Left lung (tissue), 10 donors: Measurements from ENCODE around the gene JMJD7. TPM values are rescaled to one million over a fixed set of nuclear protein-coding genes. Genes with fewer than 3 reads are reported as not detected.
A peak's percentile ranks its signal among the peaks of the same experiment; 100 is the strongest.

Experiments used
- ATAC-seq: fragments of 200-7000 bp; cut with Tn5 transposase; one replicate; pipeline ENCODE4 v1.9.1; 2020; ENCODE audit warnings: moderate library complexity
- DNase-seq, 4 donors: peaks; one replicate each; pipeline ENCODE4 v3.0.0-alpha.2; 2013 to 2020
- H3K27ac ChIP-seq, 2 donors: fragments of 200-600 bp; sonication (generic) in 1 of 2; one replicate each; pipeline versions ENCODE4 v1.5.0 to v1.8.0; 2020 to 2021
- H3K27me3 ChIP-seq, 2 donors: fragments of 200-600 bp; sonication (generic) in 1 of 2; one replicate each; pipeline versions ENCODE4 v1.5.0 to v1.8.0; 2020 to 2021
- H3K36me3 ChIP-seq, 2 donors: fragments of 200-600 bp; sonication (generic) in 1 of 2; one replicate each; pipeline versions ENCODE4 v1.5.0 to v1.8.0; 2020 to 2021
- H3K4me1 ChIP-seq, 2 donors: fragments of 200-600 bp; one replicate each; pipeline ENCODE4 v1.8.0; 2021
- H3K4me3 ChIP-seq, 2 donors: fragments of 200-600 bp; sonication (generic) in 1 of 2; one replicate each; pipeline versions ENCODE4 v1.5.0 to v1.8.0; 2020 to 2021; ENCODE audit warnings: mild to moderate bottlenecking in 1 of 2
- H3K9me3 ChIP-seq, 2 donors: fragments of 200-600 bp; sonication (generic) in 1 of 2; one replicate each; pipeline versions ENCODE4 v1.5.0 to v1.8.0; 2020 to 2021
- intact Hi-C, 2 donors: fragments of 100-400 bp; cut with DNase I; formaldehyde crosslinking; loops; one replicate each; pipeline versions ENCODE4 v1.11.2 to v1.14.2; 2022
- polyA plus RNA-seq, 6 donors: library from polyadenylated mRNA; unstranded; fragments of 120-200 nt; gene quantifications; one replicate each; pipeline ENCODE4 v1.2.1, GENCODE V29; 2013; ENCODE audit not compliant: insufficient read length in 6 of 6
- total RNA-seq, 2 donors: library from RNA; stranded (reverse); fragmentation: NEBNext Ultra II Directional; extraction: Animal tissue kit (Norgen Biotek cat#: 25700); gene quantifications; one replicate each; pipeline ENCODE4 v1.2.1, GENCODE V29; 2021
- TF ChIP-seq, protein P1 (sequence below), 2 donors: fragments of 200-600 bp; sonication (generic) in 1 of 2; IDR thresholded peaks; one replicate each; pipeline versions ENCODE4 v1.5.0 to v1.8.0; 2021; ENCODE audit warnings: antibody characterized with exemption in 2 of 2
- donor health status: DM: no; HTN: yes; CAD: no.
- donor health status: DM: no; HTN: no; CAD: no.

The JMJD7 gene
- total and polyA plus RNA-seq, 8 donors: 10.2 to 26.4 (median 14.5) TPM

DNA sequence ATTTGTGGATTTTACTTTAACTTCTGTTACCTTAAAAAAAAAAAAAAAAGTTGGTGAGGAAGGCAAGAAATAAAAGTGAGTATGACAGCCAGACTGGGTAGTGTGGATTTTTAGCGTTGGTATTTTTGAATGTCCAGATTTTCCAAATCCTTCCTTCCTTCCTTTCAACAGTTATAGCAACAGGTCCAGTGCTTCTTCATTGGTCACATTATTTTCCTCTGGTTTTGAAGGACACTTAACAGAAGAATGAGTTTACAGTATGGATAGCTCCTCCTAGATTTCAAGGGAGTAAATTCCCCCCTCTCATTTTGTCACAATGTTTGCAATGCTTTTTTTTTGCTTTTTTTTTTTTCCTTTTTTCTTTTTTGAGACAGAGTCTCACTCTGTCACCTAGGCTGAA, 47.2 kb upstream of the JMJD7 start:
- H3K9me3 ChIP-seq: no peaks in the 10 kb centered on the region
- TF ChIP-seq, protein P1, sequence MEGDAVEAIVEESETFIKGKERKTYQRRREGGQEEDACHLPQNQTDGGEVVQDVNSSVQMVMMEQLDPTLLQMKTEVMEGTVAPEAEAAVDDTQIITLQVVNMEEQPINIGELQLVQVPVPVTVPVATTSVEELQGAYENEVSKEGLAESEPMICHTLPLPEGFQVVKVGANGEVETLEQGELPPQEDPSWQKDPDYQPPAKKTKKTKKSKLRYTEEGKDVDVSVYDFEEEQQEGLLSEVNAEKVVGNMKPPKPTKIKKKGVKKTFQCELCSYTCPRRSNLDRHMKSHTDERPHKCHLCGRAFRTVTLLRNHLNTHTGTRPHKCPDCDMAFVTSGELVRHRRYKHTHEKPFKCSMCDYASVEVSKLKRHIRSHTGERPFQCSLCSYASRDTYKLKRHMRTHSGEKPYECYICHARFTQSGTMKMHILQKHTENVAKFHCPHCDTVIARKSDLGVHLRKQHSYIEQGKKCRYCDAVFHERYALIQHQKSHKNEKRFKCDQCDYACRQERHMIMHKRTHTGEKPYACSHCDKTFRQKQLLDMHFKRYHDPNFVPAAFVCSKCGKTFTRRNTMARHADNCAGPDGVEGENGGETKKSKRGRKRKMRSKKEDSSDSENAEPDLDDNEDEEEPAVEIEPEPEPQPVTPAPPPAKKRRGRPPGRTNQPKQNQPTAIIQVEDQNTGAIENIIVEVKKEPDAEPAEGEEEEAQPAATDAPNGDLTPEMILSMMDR (IDR thresholded peaks at IDR 0.05): no peak
- no peak overlapping the region for H3K4me3 ChIP-seq
- H3K27ac ChIP-seq: peak overlapping the region; percentile 39 to 49
- ATAC-seq (peak; percentile 78), DNase-seq (no peak)
- peaks cover 27 to 39% of the 10 kb centered on the region in 2 donors for H3K4me1 ChIP-seq
- no peaks in the 10 kb centered on the region for H3K27me3 ChIP-seq
- intact Hi-C loops: no loop called here
- H3K36me3 ChIP-seq: no peaks in the 10 kb centered on the region

DNA sequence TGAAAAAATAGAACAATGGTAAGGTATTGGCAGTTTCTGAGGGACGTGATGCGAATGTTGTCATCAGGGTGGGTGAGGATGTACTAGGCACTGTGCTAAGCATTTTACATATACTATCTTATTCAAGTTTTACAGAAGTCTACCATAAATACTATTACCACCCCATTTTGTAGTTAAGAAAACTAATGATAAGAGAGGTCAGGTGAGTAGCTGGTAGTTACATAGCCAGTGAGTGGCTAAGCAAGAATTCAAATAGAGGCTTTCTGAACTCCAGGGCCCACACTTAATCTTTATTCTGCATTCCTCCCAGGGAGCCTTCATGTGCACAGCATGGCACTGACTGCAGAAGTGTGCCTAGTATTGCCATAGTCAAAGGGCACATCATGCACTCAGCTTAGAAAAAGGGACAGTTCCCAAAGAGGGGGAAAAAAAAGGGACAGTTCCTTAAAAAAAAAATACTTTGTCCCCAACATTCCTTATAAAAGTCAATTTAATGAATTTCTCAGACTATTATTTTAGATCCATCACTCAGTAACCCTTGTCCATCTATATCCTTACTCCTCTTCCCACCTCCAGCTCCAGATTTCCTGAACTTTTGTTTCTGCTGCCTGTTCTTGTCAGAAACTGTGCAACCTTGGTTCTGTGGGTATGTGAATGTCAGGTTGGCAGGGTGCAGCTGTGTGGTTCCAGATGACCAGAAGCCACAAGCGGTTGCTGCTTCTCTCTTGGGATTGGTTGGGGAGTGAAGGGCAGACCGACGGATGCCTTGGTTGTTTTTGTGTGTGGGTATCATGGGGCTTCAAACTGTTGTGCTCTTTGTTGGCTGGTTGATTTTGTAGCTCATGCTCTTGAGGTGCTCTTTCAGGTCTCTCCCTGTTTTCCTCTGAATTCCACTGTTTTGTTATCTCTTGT, 45.3 kb upstream of the JMJD7 start:
- Histone ChIP-seq H3K36me3 (no peaks in the 10 kb centered on the region), H3K27me3 (no peaks in the 10 kb centered on the region), H3K27ac (no peak overlapping the region), H3K4me3 (no peak overlapping the region), H3K4me1 (peaks cover 14 to 20% of the 10 kb centered on the region in 2 donors), H3K9me3 (no peaks in the 10 kb centered on the region)
- TF ChIP-seq, protein P1 (IDR thresholded peaks at IDR 0.05): no peak
- intact Hi-C loops: no loop called here
- DNase-seq (no peak), ATAC-seq (no peak)

- H3K4me1 ChIP-seq: peaks cover 12 to 16% of the 10 kb centered on the region in 2 donors
- no peak overlapping the region for H3K27ac ChIP-seq
- no peaks in the 10 kb centered on the region for H3K36me3 ChIP-seq
- ATAC-seq (no peak), DNase-seq (no peak)
- TF ChIP-seq, protein P1 (IDR thresholded peaks at IDR 0.05): no peak
- no peak overlapping the region for H3K4me3 ChIP-seq
- intact Hi-C loops: no loop called here
- no peaks in the 10 kb centered on the region for H3K9me3 ChIP-seq
- H3K27me3 ChIP-seq: no peaks in the 10 kb centered on the region
Measured at GRCh38 chr15:41783296-41783695, 44.6 kb upstream of the JMJD7 start.

DNA sequence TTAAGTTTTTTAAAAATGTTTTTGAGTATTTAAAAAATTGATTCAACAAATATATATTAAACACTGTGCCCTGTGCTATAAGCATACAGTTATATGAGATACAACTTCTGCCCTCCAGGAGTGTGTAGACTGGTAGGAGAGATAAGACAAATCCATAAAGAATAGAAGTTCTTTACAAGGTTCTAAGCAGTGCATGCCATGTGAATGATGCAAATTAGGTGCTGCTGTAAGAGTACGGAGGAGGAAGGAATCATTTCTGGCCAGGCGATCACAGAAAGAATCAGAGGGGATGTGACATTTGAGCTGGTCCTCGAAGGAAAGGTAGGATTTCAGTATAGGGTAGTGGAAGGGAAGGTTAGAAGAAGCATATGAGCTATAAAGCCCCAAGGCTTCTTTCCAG, 39.6 kb upstream of the JMJD7 start:
- no peaks in the 10 kb centered on the region for H3K9me3 ChIP-seq
- H3K27ac ChIP-seq: no peak overlapping the region
- no peak for DNase-seq
- H3K4me3 ChIP-seq: no peak overlapping the region
- peaks cover 12 to 26% of the 10 kb centered on the region in 2 donors for H3K4me1 ChIP-seq
- intact Hi-C loops: no loop called here
- no peak for ATAC-seq
- TF ChIP-seq, protein P1 (IDR thresholded peaks at IDR 0.05): no peak
- H3K36me3 ChIP-seq: no peaks in the 10 kb centered on the region
- H3K27me3 ChIP-seq: no peaks in the 10 kb centered on the region

- DNase-seq: no peak
- no peak for ATAC-seq
- Histone ChIP-seq H3K9me3 (no peaks in the 10 kb centered on the region), H3K27ac (no peak overlapping the region), H3K36me3 (no peaks in the 10 kb centered on the region), H3K27me3 (no peaks in the 10 kb centered on the region), H3K4me1 (peaks cover 12 to 26% of the 10 kb centered on the region in 2 donors), H3K4me3 (no peak overlapping the region)
- intact Hi-C loops: no loop called here
- TF ChIP-seq, protein P1 (IDR thresholded peaks at IDR 0.05): no peak
Measured at GRCh38 chr15:41789236-41789635, 38.7 kb upstream of the JMJD7 start.
